Activated CD4-positive, alpha-beta T cell treated with anti-CD3 and anti-CD28 coated beads for 36 hours (primary cell): ENCODE measurements around the gene SOWAHD. TPM values are rescaled to one million over a fixed set of nuclear protein-coding genes. Genes with fewer than 3 reads are reported as not detected.
"Not testable (repeated sequence)": the region's sequence is repeated elsewhere in the genome, so short reads cannot be mapped to it uniquely, and the experiment has no call there.

Experiments used
- ATAC-seq: fragments of 200-7000 bp; cut with Tn5 transposase; one replicate; pipeline ENCODE4 v1.10.0; 2021; ENCODE audit warnings: mild to moderate bottlenecking, moderate library complexity
- CTCF ChIA-PET: fragments of 350-600 bp; sonication (Branson Sonifier 250); formaldehyde crosslinking; loops from one replicate; lab custom pipeline; 2021; ENCODE audit warnings: antibody characterized with exemption; lab: Charles Lee
- POLR2A ChIA-PET: fragments of 350-600 bp; sonication (Branson Sonifier 250); formaldehyde crosslinking; loops from one replicate; lab custom pipeline; 2021; ENCODE audit warnings: antibody characterized with exemption, inconsistent platforms; lab: Charles Lee
- DNase-seq: peaks from one replicate; pipeline ENCODE4 v3.0.0-alpha.2; 2020
- H3K27ac Mint-ChIP-seq: one replicate; pipeline ENCODE4 v1.8.0; 2021; ENCODE audit warnings: mixed read lengths
- H3K27me3 Mint-ChIP-seq: one replicate; pipeline ENCODE4 v1.8.0; 2021; ENCODE audit warnings: mixed read lengths
- H3K36me3 Mint-ChIP-seq: one replicate; pipeline ENCODE4 v1.8.0; 2021; ENCODE audit warnings: low read depth, mixed read lengths
- H3K4me1 Mint-ChIP-seq: one replicate; pipeline ENCODE4 v1.8.0; 2021; ENCODE audit warnings: mixed read lengths
- H3K4me3 Mint-ChIP-seq: one replicate; pipeline ENCODE4 v1.8.0; 2021; ENCODE audit warnings: mild to moderate bottlenecking, moderate library complexity, mixed read lengths
- H3K9me3 Mint-ChIP-seq: one replicate; pipeline ENCODE4 v1.8.0; 2021; ENCODE audit warnings: low read depth, mixed read lengths
- intact Hi-C, 2 experiments: fragments of 100-400 bp; cut with DNase I in 1 of 2; cut with micrococcal nuclease in 1 of 2; formaldehyde crosslinking; loops; one replicate each; pipeline versions ENCODE4 v1.14.2 to v1.15.1; 2022 to 2024; cut with DNase I, micrococcal nuclease
- total RNA-seq, 2 experiments: library from RNA; stranded (reverse); gene quantifications; one replicate each; pipeline ENCODE4 v1.2.3, GENCODE V29; 2021

Gene SOWAHD
- total RNA-seq, 2 experiments from 2014 or later = 0.11 to 0.30 TPM

DNA sequence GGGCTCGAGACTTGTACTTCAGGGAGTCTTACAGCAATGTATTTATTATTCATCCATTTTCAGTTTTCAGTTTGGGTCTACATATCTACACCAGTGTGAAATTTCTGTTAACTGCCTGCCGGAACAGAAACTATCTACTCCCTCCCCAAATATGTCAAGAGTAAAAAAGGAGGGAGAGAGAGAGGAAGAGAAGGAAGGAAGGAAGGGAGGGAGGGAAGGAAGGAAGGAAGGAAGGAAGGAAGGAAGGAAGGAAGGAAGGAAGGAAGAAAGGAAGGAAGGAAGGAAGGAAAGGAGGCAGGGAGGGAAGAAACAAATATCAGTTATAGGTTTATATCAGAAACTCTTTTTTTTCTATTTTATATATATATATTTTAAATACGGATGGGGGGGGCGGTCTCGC is 20.4 kb downstream of the SOWAHD start:
- POLR2A ChIA-PET = no interaction called here
- ATAC-seq (no peak), DNase-seq (no peak)
- H3K36me3 Mint-ChIP-seq = peaks cover 12% of the 10 kb centered on the region
- CTCF ChIA-PET = interaction anchor here (1.2 kb wide), 1 partner anchor 9 kb away, joined by 4 read pairs; no protein-coding TSS in a partner anchor
- no peak overlapping the region for H3K27ac Mint-ChIP-seq
- H3K4me3 Mint-ChIP-seq = no peak overlapping the region
- H3K27me3 Mint-ChIP-seq = no peaks in the 10 kb centered on the region
- intact Hi-C loops = no loop called here
- peaks cover 3% of the 10 kb centered on the region for H3K4me1 Mint-ChIP-seq
- H3K9me3 Mint-ChIP-seq = no peaks in the 10 kb centered on the region

DNA sequence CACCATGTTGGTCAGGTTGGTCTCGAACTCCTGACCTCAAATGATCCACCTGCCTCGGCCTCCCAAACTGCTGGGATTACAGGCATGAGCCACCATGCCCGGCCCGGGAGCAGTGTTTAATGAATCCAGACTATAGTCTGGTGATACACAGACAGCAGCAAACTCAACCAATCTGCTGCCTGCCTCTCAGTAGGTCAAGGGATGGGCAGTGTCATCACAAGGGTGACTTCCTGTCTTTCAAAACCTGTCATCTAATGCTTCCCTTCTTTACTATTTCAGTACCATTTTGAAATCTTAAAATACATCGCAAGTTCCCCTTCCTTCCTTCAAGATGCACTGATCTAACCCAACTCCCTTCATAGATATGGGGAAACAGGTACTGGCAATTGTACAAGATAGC is 24.6 kb downstream of the SOWAHD start:
- CTCF ChIA-PET = interaction anchor here (0.7 kb wide), 1 partner anchor 97 kb away, joined by 3 read pairs; no protein-coding TSS in a partner anchor
- Mint-ChIP-seq H3K36me3 (peaks cover 28% of the 10 kb centered on the region), H3K4me3 (no peak overlapping the region), H3K27ac (peak overlapping the region; percentile 42), H3K9me3 (no peaks in the 10 kb centered on the region), H3K4me1 (peaks cover 19% of the 10 kb centered on the region), H3K27me3 (no peaks in the 10 kb centered on the region)
- intact Hi-C loops = no loop called here
- DNase-seq (no peak), ATAC-seq (no peak)
- POLR2A ChIA-PET = no interaction called here

- Mint-ChIP-seq H3K27me3 (no peaks in the 10 kb centered on the region), H3K4me1 (peaks cover 25% of the 10 kb centered on the region), H3K9me3 (no peaks in the 10 kb centered on the region), H3K36me3 (peaks cover 47% of the 10 kb centered on the region), H3K4me3 (no peak overlapping the region), H3K27ac (peak overlapping the region; percentile 34)
- ChIA-PET POLR2A (interaction anchor here (0.6 to 1.1 kb wide), 7 partner anchors 26 to 289 kb away, joined by 3 to 7 read pairs (median 3); partner anchors contain the start of genes NDUFA1, RNF113A and SOWAHD), CTCF (interaction anchor here (0.6 to 1.8 kb wide), 10 partner anchors 8 to 512 kb away, joined by 3 to 8 read pairs (median 5); partner anchors contain the start of gene SOWAHD)
- peak; percentile 63 for DNase-seq
- intact Hi-C loops = loop anchor here in 1 of 2 experiments (2.0 kb wide), 1 partner anchor 268 kb away; no protein-coding TSS in a partner anchor
- peak; percentile 75 for ATAC-seq
Observed at GRCh38 chrX:119784747-119785446, 26.5 kb downstream of the SOWAHD start.

- peak; percentile 14 for ATAC-seq
- CTCF ChIA-PET = interaction anchor here (0.7 to 1.2 kb wide), 7 partner anchors 31 to 143 kb away, joined by 3 to 8 read pairs (median 3); partner anchors contain the start of genes NDUFA1, RNF113A and UPF3B
- H3K4me3 Mint-ChIP-seq = peak overlapping the region; percentile 92
- peak; percentile 53 for DNase-seq
- peaks cover 41% of the 10 kb centered on the region for H3K36me3 Mint-ChIP-seq
- intact Hi-C loops = loop anchor here (1.0 to 5.0 kb wide), 11 partner anchors 34 to 555 kb away; partner anchors contain the start of genes NDUFA1 (in 2 of the 2), RNF113A (in 2 of the 2), NKAP (in 1 of the 2) and NKRF (in 1 of the 2)
- H3K4me1 Mint-ChIP-seq = peaks cover 21% of the 10 kb centered on the region
- H3K27me3 Mint-ChIP-seq = no peaks in the 10 kb centered on the region
- peak overlapping the region; percentile 93 for H3K27ac Mint-ChIP-seq
- POLR2A ChIA-PET = interaction anchor here (0.5 to 2.0 kb wide), 19 partner anchors 15 to 323 kb away, joined by 3 to 26 read pairs (median 4); partner anchors contain the start of genes NDUFA1, NKAP, NKRF and RNF113A
- H3K9me3 Mint-ChIP-seq = no peaks in the 10 kb centered on the region
Observed at GRCh38 chrX:119790977-119791436, 32.6 kb downstream of the SOWAHD start.

- H3K36me3 Mint-ChIP-seq = peaks cover 39% of the 10 kb centered on the region
- ATAC-seq (peak; percentile 92), DNase-seq (peak; percentile 88)
- H3K4me1 Mint-ChIP-seq = peaks cover 21% of the 10 kb centered on the region
- H3K27ac Mint-ChIP-seq = peak within 1 kb of the TSS; percentile 93
- peak within 1 kb of the TSS; percentile 92 for H3K4me3 Mint-ChIP-seq
- ChIA-PET CTCF (interaction anchor here (0.7 to 1.3 kb wide), 8 partner anchors 30 to 144 kb away, joined by 3 to 8 read pairs (median 4); partner anchors contain the start of genes NDUFA1, RNF113A and UPF3B), POLR2A (interaction anchor here (0.5 to 2.0 kb wide), 24 partner anchors 9 to 817 kb away, joined by 3 to 26 read pairs (median 4); partner anchors contain the start of genes LONRF3, NDUFA1, NKAP and NKRF)
- no peaks in the 10 kb centered on the region for H3K9me3 Mint-ChIP-seq
- intact Hi-C loops = loop anchor here (1.0 to 5.0 kb wide), 11 partner anchors 34 to 555 kb away; partner anchors contain the start of genes NDUFA1 (in 2 of the 2), RNF113A (in 2 of the 2), NKAP (in 1 of the 2) and NKRF (in 1 of the 2)
- H3K27me3 Mint-ChIP-seq = no peaks in the 10 kb centered on the region
Observed at GRCh38 chrX:119791437-119792231, 33.2 kb downstream of the SOWAHD start, which contains the start of gene RPL39. Gene RPL39, minus strand, starts transcription at chrX:119791630. Its CDS starts 54 bp downstream, at chrX:119791576.

GRCh38 chrX:119801253-119802221 is 43.1 kb downstream of the SOWAHD start:
- CTCF ChIA-PET = no interaction called here

GRCh38 chrX:119802546-119802945 is 44.2 kb downstream of the SOWAHD start:
- Mint-ChIP-seq H3K27me3 (no peaks in the 10 kb centered on the region), H3K4me1 (no peaks in the 10 kb centered on the region), H3K9me3 (no peaks in the 10 kb centered on the region), H3K4me3 (no peak overlapping the region), H3K27ac (no peak overlapping the region), H3K36me3 (peaks cover 4% of the 10 kb centered on the region)
- POLR2A ChIA-PET = no interaction called here
- no peak for ATAC-seq
- intact Hi-C loops = no loop called here
- CTCF ChIA-PET = no interaction called here
- no peak for DNase-seq

More at GRCh38 chrX:119801253-119802221, 43.1 kb downstream of the SOWAHD start:
- Mint-ChIP-seq H3K27ac (no peak overlapping the region), H3K9me3 (no peaks in the 10 kb centered on the region), H3K27me3 (no peaks in the 10 kb centered on the region), H3K4me3 (no peak overlapping the region), H3K4me1 (no peaks in the 10 kb centered on the region), H3K36me3 (peaks cover 4% of the 10 kb centered on the region)
- no peak for ATAC-seq
- intact Hi-C loops = no loop called here
- POLR2A ChIA-PET = interaction anchor here (0.6 to 0.7 kb wide), 2 partner anchors 9 to 10 kb away, joined by 3 to 4 read pairs; partner anchors contain the start of gene RPL39
- no peak for DNase-seq

- H3K4me1 Mint-ChIP-seq, H3K27me3 Mint-ChIP-seq, ATAC-seq, H3K36me3 Mint-ChIP-seq, CTCF ChIA-PET, DNase-seq, H3K9me3 Mint-ChIP-seq, H3K4me3 Mint-ChIP-seq, H3K27ac Mint-ChIP-seq, POLR2A ChIA-PET, intact Hi-C loops: not testable (repeated sequence)
Observed at GRCh38 chrX:119808461-119808860, 50.1 kb downstream of the SOWAHD start.

- CTCF ChIA-PET = no interaction called here
- ATAC-seq (no peak), DNase-seq (no peak)
- Mint-ChIP-seq H3K4me3 (no peak overlapping the region), H3K27ac (no peak overlapping the region), H3K4me1 (no peaks in the 10 kb centered on the region), H3K9me3 (no peaks in the 10 kb centered on the region), H3K27me3 (no peaks in the 10 kb centered on the region), H3K36me3 (peaks cover 4% of the 10 kb centered on the region)
- POLR2A ChIA-PET = no interaction called here
- intact Hi-C loops = no loop called here
Observed at GRCh38 chrX:119809185-119809666, 50.8 kb downstream of the SOWAHD start.
